Lower leg skin (tissue), 4 donors: Measurements from ENCODE around the gene CLTB. TPM values are rescaled to one million over a fixed set of nuclear protein-coding genes. Genes with fewer than 3 reads are reported as not detected.

Experiments
- DNase-seq, 2 donors: peaks; one replicate each; pipeline ENCODE4 v3.0.0-alpha.2; 2019; ENCODE audit warnings: low spot score in 2 of 2
- H3K4me3 ChIP-seq: fragments of 200-600 bp; sonication (generic); 2 replicates; pipeline ENCODE4 v1.5.1; 2017; ENCODE audit warnings: mild to moderate bottlenecking, low read depth; ENCODE audit not compliant: poor library complexity, severe bottlenecking
- CTCF ChIP-seq, 3 donors: fragments of 450-650 bp; IDR thresholded peaks; one replicate each; pipeline ENCODE4 v1.5.1; 2016; ENCODE audit warnings: antibody characterized with exemption in 3 of 3, mild to moderate bottlenecking in 3 of 3, moderate library complexity in 2 of 3
- POLR2A ChIP-seq, 2 donors: fragments of 450-650 bp; IDR thresholded peaks; one replicate each; pipeline ENCODE4 v1.6.1; 2016 to 2017; ENCODE audit warnings: antibody characterized with exemption in 2 of 2, mild to moderate bottlenecking in 1 of 2, moderate library complexity in 1 of 2
- WGBS, 2 donors: methylation state at CpG; one replicate each; pipeline ENCODE4 v1.1.5; 2018; 5-methylcytosine and 5-hydroxymethylcytosine counted together
- intact Hi-C: fragments of 100-400 bp; cut with DNase I; formaldehyde crosslinking; loops from one replicate; pipeline ENCODE4 v1.15.0; 2023; ENCODE audit warnings: low total_unique reads
- total RNA-seq, 4 donors: library from RNA; depleted of rRNA; stranded (reverse); fragments of >200 nt; gene quantifications; one replicate each; pipeline ENCODE4 v1.1.0, GENCODE V29; 2016

Gene CLTB
- total RNA-seq, 4 donors from 2014 or later = 707 to 959 (median 743) TPM

- TF ChIP-seq CTCF (IDR thresholded peaks at IDR 0.05) (no peak), POLR2A (IDR thresholded peaks at IDR 0.05) (no peak)
- DNase-seq = no peak
- 88 to 96% methylated on average over 4 of the region's 4 CpGs for WGBS, 2 donors
- intact Hi-C loops = no loop called here
- H3K4me3 ChIP-seq = no peak overlapping the region
Observed at GRCh38 chr5:176454724-176455394, 38.5 kb upstream of the CLTB start.

- H3K4me3 ChIP-seq = no peak overlapping the region
- 68 to 80% methylated on average over 1 of the region's 1 CpG for WGBS, 2 donors
- TF ChIP-seq CTCF (IDR thresholded peaks at IDR 0.05) (no peak), POLR2A (IDR thresholded peaks at IDR 0.05) (no peak)
- DNase-seq = no peak
- intact Hi-C loops = no loop called here
Observed at GRCh38 chr5:176450077-176450476, 33.7 kb upstream of the CLTB start.

- peak within 1 kb of the TSS; percentile 99 for H3K4me3 ChIP-seq
- WGBS, 2 donors = 0% methylated on average over 37 to 50 of the region's 50 CpGs
- intact Hi-C loops = no loop called here
- TF ChIP-seq POLR2A (IDR thresholded peaks at IDR 0.05) = no peak
- TF ChIP-seq CTCF (IDR thresholded peaks at IDR 0.05) = peak in 2 of 3 donors; percentile 32 to 94
- DNase-seq = peak; percentile 96 to 99
Observed at GRCh38 chr5:176447978-176448608, 31.8 kb upstream of the CLTB start, which contains the start of gene FAF2. TSS of gene FAF2 (plus strand) at chr5:176448385. CDS start at chr5:176448408, 23 bp downstream.

GRCh38 chr5:176447591-176447977, 31.2 kb upstream of the CLTB start:
- no peak for TF ChIP-seq CTCF (IDR thresholded peaks at IDR 0.05)
- no peak for TF ChIP-seq POLR2A (IDR thresholded peaks at IDR 0.05)
- intact Hi-C loops = no loop called here
- DNase-seq = no peak
- WGBS, 2 donors = 0% methylated on average over 30 to 34 of the region's 34 CpGs
- peak overlapping the region; percentile 65 for H3K4me3 ChIP-seq

GRCh38 chr5:176446884-176447590, 30.7 kb upstream of the CLTB start:
- intact Hi-C loops = no loop called here
- peak; percentile 17 to 87 for DNase-seq
- 17% methylated on average over 27 of the region's 27 CpGs for WGBS, 2 donors
- peak overlapping the region; percentile 65 for H3K4me3 ChIP-seq
- TF ChIP-seq POLR2A (IDR thresholded peaks at IDR 0.05) (no peak), CTCF (IDR thresholded peaks at IDR 0.05) (no peak)
